Astrocyte (in vitro differentiated cells and primary cell): ENCODE measurements around the gene CARD10. TPM values are rescaled to one million over a fixed set of nuclear protein-coding genes. Genes with fewer than 3 reads are reported as not detected.
A peak's percentile ranks its signal among the peaks of the same experiment; 100 is the strongest.

Experiments used
- DNase-seq: peaks from one replicate; pipeline ENCODE4 v3.0.0-alpha.2; 2010; ENCODE audit warnings: low read depth
- FAIRE-seq: peaks from 2 replicates; lab custom pipeline; 2011; peaks lifted over from hg19 to GRCh38; lab: Jason Lieb, UNC
- H2AFZ ChIP-seq: 2 replicates; pipeline ENCODE4 v1.6.0; 2012; ENCODE audit warnings: low read depth, low read length, inconsistent platforms
- H3K27ac ChIP-seq: 2 replicates; pipeline ENCODE4 v1.5.1; 2011; ENCODE audit warnings: low read depth, low read length, inconsistent platforms
- H3K27me3 ChIP-seq: 2 replicates; pipeline ENCODE4 v1.6.0; 2011; ENCODE audit warnings: low read length, inconsistent platforms; ENCODE audit not compliant: insufficient read depth
- H3K36me3 ChIP-seq: 2 replicates; pipeline ENCODE4 v1.5.1; 2011; ENCODE audit warnings: low read length, inconsistent platforms; ENCODE audit not compliant: insufficient read depth
- H3K4me1 ChIP-seq: 2 replicates; pipeline ENCODE4 v1.5.1; 2011; ENCODE audit warnings: low read length, inconsistent platforms; ENCODE audit not compliant: insufficient read depth
- H3K4me2 ChIP-seq: 2 replicates; pipeline ENCODE4 v1.6.0; 2012; ENCODE audit warnings: low read length, inconsistent platforms
- H3K4me3 ChIP-seq: 2 replicates; pipeline ENCODE4 v1.5.1; 2011; ENCODE audit warnings: low read depth, mild to moderate bottlenecking, low read length, inconsistent platforms; ENCODE audit not compliant: insufficient read depth
- H3K79me2 ChIP-seq: 2 replicates; pipeline ENCODE4 v1.6.0; 2012; ENCODE audit warnings: mild to moderate bottlenecking, low read length, inconsistent platforms; ENCODE audit not compliant: insufficient read depth
- H3K9ac ChIP-seq: 2 replicates; pipeline ENCODE4 v1.6.0; 2012; ENCODE audit warnings: mild to moderate bottlenecking, low read length, inconsistent platforms
- H3K9me3 ChIP-seq: 2 replicates; pipeline ENCODE4 v1.5.1; 2012; ENCODE audit warnings: low read depth, mild to moderate bottlenecking, low read length, inconsistent platforms; ENCODE audit not compliant: insufficient read depth
- H4K20me1 ChIP-seq: 2 replicates; pipeline ENCODE4 v1.6.0; 2012; ENCODE audit warnings: low read length, inconsistent platforms; ENCODE audit not compliant: insufficient read depth
- H3K27ac Mint-ChIP-seq: one replicate; pipeline ENCODE4 v1.8.0; 2021; ENCODE audit warnings: mild to moderate bottlenecking, mixed read lengths; ENCODE audit not compliant: unreplicated experiment
- H3K27me3 Mint-ChIP-seq: one replicate; pipeline ENCODE4 v1.8.0; 2021; ENCODE audit warnings: low read depth, mixed read lengths; ENCODE audit not compliant: unreplicated experiment
- H3K36me3 Mint-ChIP-seq: one replicate; pipeline ENCODE4 v1.8.0; 2021; ENCODE audit warnings: low read depth, mixed read lengths; ENCODE audit not compliant: unreplicated experiment
- H3K4me1 Mint-ChIP-seq: one replicate; pipeline ENCODE4 v1.8.0; 2021; ENCODE audit warnings: low read depth, mixed read lengths; ENCODE audit not compliant: unreplicated experiment
- H3K4me3 Mint-ChIP-seq: one replicate; pipeline ENCODE4 v1.8.0; 2021; ENCODE audit warnings: mild to moderate bottlenecking, moderate library complexity, mixed read lengths; ENCODE audit not compliant: unreplicated experiment
- H3K9me3 Mint-ChIP-seq: one replicate; pipeline ENCODE4 v1.8.0; 2021; ENCODE audit warnings: mild to moderate bottlenecking, mixed read lengths; ENCODE audit not compliant: unreplicated experiment
- EZH2 ChIP-seq: IDR thresholded peaks from 2 replicates; pipeline ENCODE4 v1.6.1; 2012; ENCODE audit warnings: mild to moderate bottlenecking, low read length, inconsistent platforms; ENCODE audit not compliant: insufficient read depth
- total RNA-seq: library from RNA; stranded (reverse); gene quantifications from 2 replicates; pipeline ENCODE4 v1.2.1, GENCODE V29; 2021
- TF ChIP-seq, protein P1 (sequence below): IDR thresholded peaks from 2 replicates; pipeline ENCODE4 v1.5.1; 2011; ENCODE audit warnings: low read depth, mild to moderate bottlenecking, inconsistent platforms, low read length, moderate library complexity; ENCODE audit not compliant: insufficient read depth

The CARD10 gene
- total RNA-seq, 1 donor from 2014 or later = 22.6 TPM

DNA sequence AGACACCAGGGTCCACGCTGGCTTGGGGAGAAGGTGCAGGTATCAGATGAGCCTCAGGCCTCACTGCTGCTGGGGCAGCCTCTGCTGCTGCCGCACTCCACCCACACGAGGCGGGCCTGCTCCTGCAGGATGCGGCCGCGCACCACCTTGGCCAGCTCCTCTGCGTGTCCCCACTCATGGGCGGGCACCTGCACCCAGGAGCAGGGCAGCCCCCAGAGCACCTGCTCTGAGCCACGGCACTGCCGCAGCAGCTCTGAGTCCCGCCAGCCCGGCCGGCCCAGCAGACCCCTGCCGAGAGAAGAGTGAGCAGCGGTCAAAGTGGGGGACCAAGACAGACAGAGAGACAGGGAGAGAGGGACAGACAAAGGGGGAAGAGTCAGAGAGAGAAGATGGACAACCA, 28.1 kb downstream of the CARD10 start:
- no peak for FAIRE-seq
- Histone ChIP-seq H3K36me3 (peaks cover 3% of the 10 kb centered on the region), H2AFZ (no peak overlapping the region), H3K79me2 (peaks cover 1% of the 10 kb centered on the region), H3K4me2 (no peak overlapping the region), H3K27ac (no peak overlapping the region), H3K4me3 (no peak overlapping the region), H4K20me1 (peaks cover 6% of the 10 kb centered on the region), H3K27me3 (no peaks in the 10 kb centered on the region), H3K9me3 (no peaks in the 10 kb centered on the region), H3K9ac (no peak overlapping the region), H3K4me1 (peaks cover 6% of the 10 kb centered on the region)
- Mint-ChIP-seq H3K4me1 (peaks cover 11% of the 10 kb centered on the region), H3K36me3 (peaks cover 17% of the 10 kb centered on the region), H3K9me3 (peaks cover 2% of the 10 kb centered on the region), H3K27ac (no peak overlapping the region), H3K4me3 (no peak overlapping the region), H3K27me3 (peaks cover 4% of the 10 kb centered on the region)
- no peak for DNase-seq
- TF ChIP-seq, protein P1, sequence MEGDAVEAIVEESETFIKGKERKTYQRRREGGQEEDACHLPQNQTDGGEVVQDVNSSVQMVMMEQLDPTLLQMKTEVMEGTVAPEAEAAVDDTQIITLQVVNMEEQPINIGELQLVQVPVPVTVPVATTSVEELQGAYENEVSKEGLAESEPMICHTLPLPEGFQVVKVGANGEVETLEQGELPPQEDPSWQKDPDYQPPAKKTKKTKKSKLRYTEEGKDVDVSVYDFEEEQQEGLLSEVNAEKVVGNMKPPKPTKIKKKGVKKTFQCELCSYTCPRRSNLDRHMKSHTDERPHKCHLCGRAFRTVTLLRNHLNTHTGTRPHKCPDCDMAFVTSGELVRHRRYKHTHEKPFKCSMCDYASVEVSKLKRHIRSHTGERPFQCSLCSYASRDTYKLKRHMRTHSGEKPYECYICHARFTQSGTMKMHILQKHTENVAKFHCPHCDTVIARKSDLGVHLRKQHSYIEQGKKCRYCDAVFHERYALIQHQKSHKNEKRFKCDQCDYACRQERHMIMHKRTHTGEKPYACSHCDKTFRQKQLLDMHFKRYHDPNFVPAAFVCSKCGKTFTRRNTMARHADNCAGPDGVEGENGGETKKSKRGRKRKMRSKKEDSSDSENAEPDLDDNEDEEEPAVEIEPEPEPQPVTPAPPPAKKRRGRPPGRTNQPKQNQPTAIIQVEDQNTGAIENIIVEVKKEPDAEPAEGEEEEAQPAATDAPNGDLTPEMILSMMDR = no peak
- TF ChIP-seq EZH2 = no peak

DNA sequence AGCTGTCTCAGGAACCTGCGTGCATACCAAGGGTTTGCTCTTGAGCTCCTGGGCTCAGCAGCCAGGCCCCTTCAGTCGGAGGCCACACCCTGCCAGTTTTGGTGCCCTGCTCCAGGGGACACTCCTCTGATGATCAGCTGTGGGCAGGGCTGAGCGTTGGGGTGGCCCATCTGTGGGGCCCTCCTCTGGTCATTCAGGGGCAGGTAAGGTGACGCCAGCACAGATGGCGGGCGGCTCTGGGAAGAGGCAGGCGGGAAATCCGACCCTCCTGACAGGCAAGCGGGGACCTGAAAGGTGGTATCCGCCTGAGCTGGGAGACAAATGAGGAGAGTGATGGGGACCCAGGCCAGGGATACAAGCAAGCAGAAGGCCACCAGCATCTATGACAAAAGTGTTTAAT, 29.2 kb downstream of the CARD10 start:
- H3K27me3 ChIP-seq = no peaks in the 10 kb centered on the region
- no peak for DNase-seq
- no peak for TF ChIP-seq EZH2
- TF ChIP-seq, protein P1 = no peak
- H2AFZ ChIP-seq = no peak overlapping the region
- peaks cover 4% of the 10 kb centered on the region for H3K4me1 ChIP-seq
- no peaks in the 10 kb centered on the region for H3K9me3 ChIP-seq
- H3K36me3 Mint-ChIP-seq = peaks cover 14% of the 10 kb centered on the region
- no peak overlapping the region for H3K4me3 Mint-ChIP-seq
- peaks cover 3% of the 10 kb centered on the region for H3K36me3 ChIP-seq
- H3K79me2 ChIP-seq = no peaks in the 10 kb centered on the region
- no peak overlapping the region for H3K27ac ChIP-seq
- H3K4me3 ChIP-seq = no peak overlapping the region
- H3K9ac ChIP-seq = no peak overlapping the region
- peaks cover 6% of the 10 kb centered on the region for H4K20me1 ChIP-seq
- peaks cover 9% of the 10 kb centered on the region for H3K4me1 Mint-ChIP-seq
- FAIRE-seq = no peak
- H3K27ac Mint-ChIP-seq = no peak overlapping the region
- peaks cover 2% of the 10 kb centered on the region for H3K9me3 Mint-ChIP-seq
- H3K27me3 Mint-ChIP-seq = peaks cover 4% of the 10 kb centered on the region
- H3K4me2 ChIP-seq = no peak overlapping the region

DNA sequence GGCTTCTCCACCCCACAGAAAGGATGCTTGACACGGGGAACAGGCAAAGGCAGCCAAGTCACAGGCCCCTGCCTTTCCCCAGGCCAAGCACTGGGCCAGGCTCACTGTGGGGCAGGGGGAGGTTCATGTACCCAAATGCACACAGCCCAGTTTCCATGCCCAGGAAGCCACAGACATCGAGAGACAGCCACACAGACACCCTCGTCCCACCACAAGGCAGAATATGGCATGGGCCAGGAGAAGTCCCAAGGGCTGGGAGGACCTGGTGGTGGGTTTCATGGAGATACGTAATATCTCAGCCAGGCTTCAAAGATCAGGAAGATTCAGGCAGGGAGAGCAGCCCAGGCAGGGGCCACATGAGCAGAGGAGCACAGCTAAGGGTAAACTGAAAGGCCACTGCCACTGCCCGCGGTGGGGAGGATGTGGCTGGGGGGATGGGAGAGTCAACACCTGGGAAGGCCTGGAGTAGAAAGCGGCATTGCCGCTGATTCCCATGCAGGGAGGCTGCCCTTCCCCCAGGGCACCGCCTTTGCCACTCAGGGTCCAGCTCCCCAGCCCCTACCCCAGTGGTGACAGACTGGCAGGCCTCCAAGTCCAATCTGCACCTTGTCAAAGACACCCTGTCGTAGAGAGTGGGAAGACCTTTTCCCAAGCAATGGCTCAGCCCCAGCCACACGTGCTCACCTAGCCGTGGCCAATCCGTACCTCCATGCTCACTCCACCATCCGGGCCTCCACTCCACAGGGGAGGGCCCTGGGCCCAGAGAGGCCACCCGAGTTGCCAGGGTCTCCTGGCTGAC, 30.7 kb downstream of the CARD10 start:
- peaks cover 8% of the 10 kb centered on the region for H3K4me1 ChIP-seq
- H3K9me3 ChIP-seq = no peaks in the 10 kb centered on the region
- H3K36me3 ChIP-seq = peaks cover 3% of the 10 kb centered on the region
- no peak for TF ChIP-seq EZH2
- TF ChIP-seq, protein P1 = no peak
- DNase-seq (no peak), FAIRE-seq (no peak)
- Mint-ChIP-seq H3K27ac (peak overlapping the region; percentile 44), H3K36me3 (peaks cover 12% of the 10 kb centered on the region), H3K27me3 (peaks cover 7% of the 10 kb centered on the region), H3K4me3 (no peak overlapping the region), H3K4me1 (peaks cover 10% of the 10 kb centered on the region), H3K9me3 (peaks cover under 1% of the 10 kb centered on the region)
- no peak overlapping the region for H3K9ac ChIP-seq
- peaks cover 6% of the 10 kb centered on the region for H4K20me1 ChIP-seq
- H3K4me2 ChIP-seq = no peak overlapping the region
- H3K27ac ChIP-seq = no peak overlapping the region
- H3K79me2 ChIP-seq = no peaks in the 10 kb centered on the region
- no peak overlapping the region for H2AFZ ChIP-seq
- H3K4me3 ChIP-seq = no peak overlapping the region
- no peaks in the 10 kb centered on the region for H3K27me3 ChIP-seq
